ENCODE results near the gene LEKR1.

The LEKR1 gene

DNA sequence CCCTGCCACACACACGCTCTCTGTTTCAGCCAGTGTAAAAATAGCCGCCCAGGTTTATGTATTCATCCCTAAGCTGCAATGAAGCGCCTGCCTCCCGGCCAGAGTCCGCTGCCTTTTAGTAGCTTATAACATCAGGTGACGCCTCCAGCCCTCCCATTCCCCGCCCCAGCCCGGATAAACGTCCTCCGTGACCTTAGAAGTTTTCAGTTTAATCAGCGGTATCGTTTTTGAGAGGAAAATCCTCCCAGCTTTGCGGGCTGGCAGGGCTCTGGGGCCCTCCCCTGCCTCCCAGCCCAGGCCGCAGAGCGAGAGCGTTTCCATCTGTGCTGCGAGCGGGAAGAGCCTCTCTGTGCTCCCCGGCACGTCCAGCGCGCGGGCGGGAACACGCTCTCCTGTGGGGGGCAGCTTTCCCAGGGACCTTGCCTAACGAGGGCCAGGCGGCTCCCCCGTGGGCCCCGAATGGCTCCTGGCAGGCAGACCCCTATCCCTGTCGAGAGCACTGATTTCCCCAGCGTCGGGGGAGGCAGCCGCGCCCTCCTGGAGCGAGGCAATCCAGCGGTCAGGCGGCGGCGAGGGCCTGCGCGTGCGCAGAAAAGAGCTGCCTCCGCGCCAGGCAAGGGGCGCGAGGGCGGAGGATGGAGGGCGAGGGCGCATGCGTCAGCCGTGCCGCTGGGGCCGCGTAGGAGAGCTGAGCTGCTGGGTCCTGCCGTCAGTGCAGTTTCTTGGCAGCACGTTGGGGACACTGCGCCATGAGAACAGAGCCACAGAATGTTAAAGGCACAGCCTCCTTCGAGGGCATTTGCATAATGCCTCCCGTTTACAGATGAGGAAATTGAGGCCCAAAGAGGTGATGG is 262.7 kb downstream of the LEKR1 start:
- Mint-ChIP-seq H3K4me1 (ENCODE audit: low read depth) (peaks cover 30% of the 10 kb centered on the region), H3K36me3 (ENCODE audit: low read depth) (no peaks in the 10 kb centered on the region), H3K27me3 (peaks cover 5% of the 10 kb centered on the region), H3K27ac (peak overlapping the region; percentile 96), H3K9me3 (no peaks in the 10 kb centered on the region), H3K4me3 (peak overlapping the region; percentile 81)
- intact Hi-C loops (cut with micrococcal nuclease) = loop anchor here (1.0 to 2.0 kb wide), 4 partner anchors 86 to 534 kb away; partner anchors contain the start of genes SSR3 and TIPARP

DNA sequence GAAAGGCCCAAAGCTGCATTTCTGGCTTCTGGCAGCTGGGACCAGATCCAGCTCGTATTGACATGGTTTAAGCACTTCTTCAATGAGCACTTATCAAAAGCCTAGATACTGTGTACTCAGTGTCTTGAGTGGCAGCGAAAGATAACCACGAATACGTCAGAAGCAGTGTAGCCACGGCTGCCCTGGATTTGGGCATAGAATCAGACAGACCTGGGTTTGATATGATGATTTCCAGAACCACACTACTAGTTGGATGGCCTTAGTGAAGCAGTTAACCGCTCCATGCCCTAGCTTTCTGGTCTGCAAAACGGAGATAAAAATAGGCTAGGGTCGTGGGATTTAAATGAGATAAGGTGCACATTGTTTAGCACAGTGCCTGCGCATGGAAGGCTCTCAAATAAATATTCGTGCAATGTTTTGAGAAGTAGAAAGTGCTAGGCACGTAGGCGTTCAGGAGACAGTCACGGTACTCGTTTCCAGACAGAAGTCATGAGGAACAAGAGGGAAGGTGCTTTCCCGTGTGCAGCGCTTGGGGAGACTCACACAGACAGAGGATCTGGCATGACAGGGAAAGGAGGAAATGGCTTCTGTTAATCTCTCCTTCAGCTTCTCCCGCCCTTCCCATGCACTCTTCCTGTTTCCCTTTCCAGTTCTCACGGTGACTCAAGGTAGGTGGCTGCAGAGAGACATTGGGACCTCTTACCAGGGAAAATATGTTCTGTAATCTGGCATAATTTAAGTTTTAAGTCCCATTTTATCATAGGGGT is 263.5 kb downstream of the LEKR1 start:
- intact Hi-C loops (cut with micrococcal nuclease) = loop anchor here (1.0 to 2.0 kb wide), 4 partner anchors 86 to 535 kb away; partner anchors contain the start of genes SSR3 and TIPARP
- Mint-ChIP-seq H3K4me1 (ENCODE audit: low read depth) (peaks cover 30% of the 10 kb centered on the region), H3K4me3 (peak overlapping the region; percentile 81), H3K27me3 (peaks cover 7% of the 10 kb centered on the region), H3K27ac (peak overlapping the region; percentile 96), H3K36me3 (ENCODE audit: low read depth) (no peaks in the 10 kb centered on the region), H3K9me3 (no peaks in the 10 kb centered on the region)

DNA sequence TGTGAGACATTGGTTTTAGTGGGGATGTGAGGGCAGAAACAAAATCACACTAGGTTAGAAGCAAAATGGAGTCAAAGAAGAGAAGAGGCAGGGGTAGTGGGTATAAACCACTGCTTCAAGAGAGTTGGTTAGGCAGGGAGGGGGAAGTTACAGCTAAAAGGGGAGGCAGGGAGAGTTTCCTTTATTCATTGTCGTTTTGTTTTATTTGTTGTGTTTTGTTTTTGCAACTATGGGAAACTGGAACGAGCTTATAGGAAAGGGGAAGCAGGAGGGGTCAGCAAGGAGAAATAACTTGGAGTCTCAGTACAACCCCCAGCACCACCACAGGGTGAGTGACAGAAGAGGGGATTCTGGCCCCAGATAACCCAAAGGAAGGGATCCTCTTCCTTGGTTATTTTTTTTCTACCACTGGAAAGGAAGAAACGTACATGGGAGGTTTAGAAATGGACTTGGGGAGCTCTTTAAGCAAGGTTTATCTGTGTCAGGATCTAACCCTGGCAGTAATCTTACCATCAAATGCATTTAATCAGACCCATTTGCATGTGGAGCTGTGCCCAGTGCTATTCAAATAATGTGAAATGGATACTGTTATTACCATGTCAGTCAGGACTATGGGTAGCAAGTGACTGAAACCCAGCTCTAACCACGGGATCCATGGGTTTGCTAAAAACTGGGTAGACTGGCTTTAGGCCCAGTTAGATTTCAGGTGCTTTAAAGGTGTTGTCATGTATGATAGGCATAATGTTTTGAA is 265.1 kb downstream of the LEKR1 start:
- Mint-ChIP-seq H3K4me1 (ENCODE audit: low read depth) (peaks cover 30% of the 10 kb centered on the region), H3K36me3 (ENCODE audit: low read depth) (no peaks in the 10 kb centered on the region), H3K27me3 (peaks cover 9% of the 10 kb centered on the region), H3K4me3 (no peak overlapping the region), H3K9me3 (no peaks in the 10 kb centered on the region), H3K27ac (peak overlapping the region; percentile 96)
- intact Hi-C loops (cut with micrococcal nuclease) = no loop called here

DNA sequence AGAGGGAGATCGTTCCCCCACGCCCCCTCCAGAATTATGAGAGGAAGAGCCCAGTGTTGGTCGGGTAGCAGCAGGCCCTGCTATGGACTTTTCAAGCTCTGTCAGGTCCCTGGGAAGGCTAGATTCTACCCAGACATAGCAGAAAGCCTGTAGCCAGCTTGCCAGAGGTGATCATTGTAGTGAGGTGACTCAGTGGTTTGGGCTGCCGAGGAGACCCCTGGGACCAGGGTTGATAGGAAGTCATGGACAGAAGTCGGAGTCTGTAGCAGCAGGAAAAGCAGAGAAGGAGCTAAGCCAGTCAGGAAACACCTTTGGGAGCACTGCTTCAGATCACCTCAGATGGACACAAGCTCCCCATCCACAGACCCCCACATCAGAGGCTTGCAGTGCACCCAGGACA is 266.1 kb downstream of the LEKR1 start:
- no peak overlapping the region for H3K4me3 Mint-ChIP-seq
- no peaks in the 10 kb centered on the region for H3K9me3 Mint-ChIP-seq
- H3K27ac Mint-ChIP-seq = peak overlapping the region; percentile 41
- peaks cover 30% of the 10 kb centered on the region for H3K4me1 Mint-ChIP-seq (ENCODE audit: low read depth)
- peaks cover 13% of the 10 kb centered on the region for H3K27me3 Mint-ChIP-seq
- intact Hi-C loops (cut with micrococcal nuclease) = no loop called here
- no peaks in the 10 kb centered on the region for H3K36me3 Mint-ChIP-seq (ENCODE audit: low read depth)

DNA sequence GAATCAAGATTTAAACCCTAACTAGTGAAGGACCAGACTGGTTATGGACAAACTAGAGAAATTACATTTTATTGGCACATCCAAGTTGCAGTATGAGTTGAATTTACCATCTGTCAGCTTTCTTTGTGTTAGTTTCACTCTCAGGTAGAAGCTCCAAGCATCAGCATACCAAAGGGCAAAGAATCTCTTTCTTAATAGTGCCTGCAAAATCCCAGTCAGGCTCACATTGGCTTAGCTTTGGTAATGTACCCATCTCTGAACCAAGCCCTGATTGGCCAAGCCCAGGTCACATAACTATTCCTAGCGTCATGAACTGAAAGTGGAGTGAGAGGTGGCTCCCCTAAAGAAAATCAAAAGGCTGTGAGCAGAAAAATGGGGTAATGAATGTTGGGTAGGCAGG is 266.9 kb downstream of the LEKR1 start:
- no peak overlapping the region for H3K27ac Mint-ChIP-seq
- H3K4me3 Mint-ChIP-seq = no peak overlapping the region
- no peaks in the 10 kb centered on the region for H3K9me3 Mint-ChIP-seq
- H3K27me3 Mint-ChIP-seq = peaks cover 10% of the 10 kb centered on the region
- H3K36me3 Mint-ChIP-seq (ENCODE audit: low read depth) = no peaks in the 10 kb centered on the region
- peaks cover 25% of the 10 kb centered on the region for H3K4me1 Mint-ChIP-seq (ENCODE audit: low read depth)
- intact Hi-C loops (cut with micrococcal nuclease) = no loop called here

DNA sequence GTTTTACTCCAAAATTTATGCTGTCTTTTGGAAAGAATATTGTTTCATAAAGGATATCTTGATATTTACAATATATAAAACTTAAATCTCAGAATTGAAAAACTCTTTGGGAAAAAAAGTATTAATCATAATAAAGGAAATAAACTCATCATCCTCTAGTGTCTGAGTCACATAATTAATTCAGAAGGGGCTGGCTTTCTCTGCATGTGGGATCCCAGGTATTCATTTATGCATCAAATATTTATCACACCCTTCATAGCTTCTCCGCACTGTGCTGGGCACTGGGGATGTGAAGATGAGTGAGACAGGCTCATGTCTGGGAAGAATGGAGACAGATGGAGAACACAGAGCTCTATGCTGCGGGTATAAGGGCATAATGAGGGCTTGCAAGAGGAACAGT is 268.1 kb downstream of the LEKR1 start:
- H3K27ac Mint-ChIP-seq = no peak overlapping the region
- no peak overlapping the region for H3K4me3 Mint-ChIP-seq
- intact Hi-C loops (cut with micrococcal nuclease) = no loop called here
- peaks cover 10% of the 10 kb centered on the region for H3K27me3 Mint-ChIP-seq
- no peaks in the 10 kb centered on the region for H3K36me3 Mint-ChIP-seq (ENCODE audit: low read depth)
- no peaks in the 10 kb centered on the region for H3K9me3 Mint-ChIP-seq
- H3K4me1 Mint-ChIP-seq (ENCODE audit: low read depth) = peaks cover 21% of the 10 kb centered on the region

DNA sequence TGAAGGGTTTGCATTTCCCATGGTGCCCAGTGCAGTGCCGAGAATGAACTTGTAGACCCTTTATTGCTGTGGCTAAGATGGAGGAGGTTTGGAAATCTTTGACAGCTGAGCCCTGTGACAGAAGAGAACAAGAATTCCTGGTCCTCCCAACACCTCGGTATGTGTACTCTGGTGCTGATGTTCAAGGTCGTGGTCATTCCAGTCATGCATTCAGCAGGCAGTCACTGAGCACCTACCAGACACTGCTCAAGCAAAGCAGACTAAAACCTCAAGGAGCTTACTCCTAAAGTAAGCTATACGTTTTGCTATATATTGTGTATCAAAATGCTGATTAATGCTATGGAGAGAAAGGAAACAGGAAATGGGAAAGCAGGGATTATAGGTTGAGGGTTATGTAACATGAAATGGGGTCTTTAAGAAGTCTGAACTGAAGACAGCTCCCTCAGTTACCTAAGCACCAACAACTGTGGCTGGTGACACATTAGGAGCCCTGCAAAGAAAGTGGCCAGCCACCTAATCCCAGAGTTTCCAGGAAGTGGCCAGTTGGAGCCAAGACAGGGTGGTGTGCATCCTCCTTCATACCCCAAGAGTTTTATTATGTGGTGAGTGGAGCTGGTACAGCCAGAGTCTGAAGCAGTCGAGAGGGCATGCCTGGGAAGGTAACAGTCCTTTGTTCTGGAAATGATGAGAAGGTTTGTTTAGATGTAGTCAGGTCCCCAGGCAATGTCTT is 268.8 kb downstream of the LEKR1 start:
- H3K9me3 Mint-ChIP-seq = no peaks in the 10 kb centered on the region
- peaks cover 16% of the 10 kb centered on the region for H3K4me1 Mint-ChIP-seq (ENCODE audit: low read depth)
- no peaks in the 10 kb centered on the region for H3K36me3 Mint-ChIP-seq (ENCODE audit: low read depth)
- H3K27ac Mint-ChIP-seq = no peak overlapping the region
- H3K27me3 Mint-ChIP-seq = peaks cover 10% of the 10 kb centered on the region
- intact Hi-C loops (cut with micrococcal nuclease) = no loop called here
- no peak overlapping the region for H3K4me3 Mint-ChIP-seq

All from dendritic cell treated with granulocyte-macrophage colony-stimulating factor and Interleukin-4, amounts not matched to agents 40 ng/mL and 50 ng/mL, for 4 days (primary cell).